IMR-90 (cell line): ENCODE measurements around the gene SNAPC2.

ENCODE experiments used
- BHLHE40 ChIP-seq: fragments of 150-350 bp; IDR thresholded peaks from 2 replicates; pipeline ENCODE4 v1.6.1; 2016; ENCODE audit warnings: mild to moderate bottlenecking, low read depth, low read length
- CEBPB ChIP-seq: IDR thresholded peaks from 2 replicates; pipeline ENCODE4 v1.6.1; 2012; ENCODE audit warnings: low read depth, low read length, improper control_type of control experiment
- CHD1 ChIP-seq: IDR thresholded peaks from 2 replicates; pipeline ENCODE4 v1.6.1; 2012; ENCODE audit warnings: low read depth, low read length, improper control_type of control experiment
- CTCF ChIP-seq: conservative IDR thresholded peaks from 2 replicates; pipeline ENCODE4 v1.5.1; 2012; ENCODE audit warnings: mild to moderate bottlenecking, low read depth, low read length, improper control_type of control experiment
- MAZ ChIP-seq: IDR thresholded peaks from 2 replicates; pipeline ENCODE4 v1.6.1; 2012; ENCODE audit warnings: low read depth, mild to moderate bottlenecking, low read length, improper control_type of control experiment, moderate library complexity, borderline replicate concordance
- MXI1 ChIP-seq: IDR thresholded peaks from 2 replicates; pipeline ENCODE4 v1.6.1; 2012; ENCODE audit warnings: low read depth, mild to moderate bottlenecking, low read length, moderate library complexity, borderline replicate concordance
- POLR2A ChIP-seq: IDR thresholded peaks from 2 replicates; pipeline ENCODE4 v1.6.1; 2012; ENCODE audit warnings: mild to moderate bottlenecking, low read depth, low read length
- RAD21 ChIP-seq: IDR thresholded peaks from 2 replicates; pipeline ENCODE4 v1.6.1; 2012; ENCODE audit warnings: low read length, improper control_type of control experiment
- RFX5 ChIP-seq: IDR thresholded peaks from 2 replicates; pipeline ENCODE4 v1.8.0; 2012; ENCODE audit warnings: low read depth, mild to moderate bottlenecking, low read length, moderate library complexity
- SMC3 ChIP-seq: fragments of 150-350 bp; IDR thresholded peaks from 2 replicates; pipeline ENCODE4 v1.6.1; 2016; ENCODE audit warnings: low read depth, mild to moderate bottlenecking, antibody characterized with exemption, low read length, moderate library complexity
- USF2 ChIP-seq: fragments of 150-350 bp; IDR thresholded peaks from 2 replicates; pipeline ENCODE4 v1.6.1; 2017; ENCODE audit warnings: mild to moderate bottlenecking, antibody characterized with exemption, low read length, low read depth
- TF ChIP-seq, protein P1 (sequence below): fragments of 150-350 bp; IDR thresholded peaks from 2 replicates; pipeline ENCODE4 v1.6.1; 2016; ENCODE audit warnings: low read depth, mild to moderate bottlenecking, low read length, moderate library complexity, borderline replicate concordance

DNA sequence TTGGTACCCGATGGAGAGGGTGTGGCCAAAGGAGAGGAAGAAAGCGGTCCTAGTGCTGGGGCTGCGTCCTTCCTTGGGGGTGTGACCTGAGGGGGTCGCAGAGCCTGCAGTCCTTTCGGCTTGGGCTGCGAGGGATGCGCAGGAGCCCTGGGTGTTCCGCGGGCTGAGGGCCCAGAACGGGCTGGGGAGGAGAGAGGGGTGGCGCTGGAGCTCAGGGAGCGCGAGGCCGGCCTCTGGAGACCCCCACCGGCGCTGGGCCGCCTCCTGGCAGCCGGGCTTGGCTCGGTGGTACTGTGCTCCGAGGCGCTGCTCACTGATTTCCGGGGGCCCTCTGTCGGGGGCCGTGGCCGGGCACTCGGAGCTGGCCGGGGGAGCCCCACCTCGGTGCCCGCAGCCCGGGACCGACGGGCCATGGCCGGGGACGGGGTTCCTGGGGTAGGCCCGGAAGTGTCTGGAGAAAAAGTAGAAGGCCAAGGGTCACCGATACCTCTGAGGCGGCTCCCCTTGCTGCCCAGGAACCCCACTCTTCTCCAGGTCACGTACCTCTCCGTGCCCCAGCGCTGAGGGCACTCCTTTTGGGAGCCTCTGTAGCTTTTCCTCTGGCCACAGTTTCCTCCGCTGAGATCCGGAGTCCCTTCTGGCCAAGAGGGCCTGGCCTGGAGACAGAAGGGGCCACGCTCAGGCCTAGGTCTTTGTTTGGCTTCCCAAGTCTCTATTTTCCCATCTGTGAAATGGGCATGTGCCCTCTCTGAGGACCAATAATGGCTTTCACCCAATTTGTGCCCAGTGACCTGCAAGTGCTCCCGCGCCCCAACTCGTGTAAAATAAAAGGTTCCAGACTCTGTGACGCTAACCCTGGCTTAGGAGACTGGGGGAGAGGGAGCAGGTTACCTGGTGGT, 47.6 kb upstream of the SNAPC2 start:
- TF ChIP-seq CTCF (no peak), CHD1 (no peak), BHLHE40 (no peak), SMC3 (no peak), POLR2A (no peak), RFX5 (no peak), USF2 (no peak), MXI1 (no peak), MAZ (no peak), RAD21 (no peak), CEBPB (no peak)
- TF ChIP-seq, protein P1, sequence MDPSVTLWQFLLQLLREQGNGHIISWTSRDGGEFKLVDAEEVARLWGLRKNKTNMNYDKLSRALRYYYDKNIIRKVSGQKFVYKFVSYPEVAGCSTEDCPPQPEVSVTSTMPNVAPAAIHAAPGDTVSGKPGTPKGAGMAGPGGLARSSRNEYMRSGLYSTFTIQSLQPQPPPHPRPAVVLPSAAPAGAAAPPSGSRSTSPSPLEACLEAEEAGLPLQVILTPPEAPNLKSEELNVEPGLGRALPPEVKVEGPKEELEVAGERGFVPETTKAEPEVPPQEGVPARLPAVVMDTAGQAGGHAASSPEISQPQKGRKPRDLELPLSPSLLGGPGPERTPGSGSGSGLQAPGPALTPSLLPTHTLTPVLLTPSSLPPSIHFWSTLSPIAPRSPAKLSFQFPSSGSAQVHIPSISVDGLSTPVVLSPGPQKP: no peak
